HEK293 (cell line): ENCODE measurements around the gene NTN5.

Source experiments
- BCL11A ChIP-seq: fragments of 450-650 bp; formaldehyde crosslinking; IDR thresholded peaks from 2 replicates; pipeline ENCODE4 v1.5.1; 2016; ENCODE audit warnings: low read depth, missing biosample characterization, missing genetic modification characterization
- FEZF1 ChIP-seq: fragments of 450-650 bp; formaldehyde crosslinking; IDR thresholded peaks from 2 replicates; pipeline ENCODE4 v1.5.1; 2016; ENCODE audit warnings: missing biosample characterization, missing genetic modification characterization
- GFI1B ChIP-seq: fragments of 450-650 bp; formaldehyde crosslinking; IDR thresholded peaks from 2 replicates; pipeline ENCODE4 v1.5.1; 2016; ENCODE audit warnings: missing biosample characterization, missing genetic modification characterization
- GLIS1 ChIP-seq: fragments of 450-650 bp; formaldehyde crosslinking; IDR thresholded peaks from 2 replicates; pipeline ENCODE4 v1.5.1; 2016; ENCODE audit warnings: missing biosample characterization, missing genetic modification characterization
- HOXA7 ChIP-seq: sonication (generic); formaldehyde crosslinking; IDR thresholded peaks from 2 replicates; pipeline ENCODE4 v1.8.1; 2022; ENCODE audit warnings: missing genetic modification reagents, borderline replicate concordance
- KLF1 ChIP-seq: fragments of 450-650 bp; formaldehyde crosslinking; IDR thresholded peaks from 2 replicates; pipeline ENCODE4 v1.5.1; 2016; ENCODE audit warnings: missing biosample characterization, missing genetic modification characterization
- KLF10 ChIP-seq: fragments of 450-650 bp; IDR thresholded peaks from 2 replicates; pipeline ENCODE4 v1.5.1; 2018; ENCODE audit warnings: missing biosample characterization, mild to moderate bottlenecking, missing genetic modification characterization
- SETDB1 ChIP-seq: IDR thresholded peaks from one replicate; pipeline ENCODE4 v1.6.1; 2017; ENCODE audit warnings: mild to moderate bottlenecking, low read length, moderate library complexity, mixed read lengths; ENCODE audit not compliant: insufficient read length
- YY2 ChIP-seq: fragments of 450-650 bp; formaldehyde crosslinking; IDR thresholded peaks from 2 replicates; pipeline ENCODE4 v1.5.1; 2016; ENCODE audit warnings: missing biosample characterization, missing genetic modification characterization
- ZBTB1 ChIP-seq: fragments of 450-650 bp; formaldehyde crosslinking; IDR thresholded peaks from 2 replicates; pipeline ENCODE4 v1.5.1; 2016; ENCODE audit warnings: missing biosample characterization, missing genetic modification characterization
- ZBTB7A ChIP-seq: fragments of 450-650 bp; formaldehyde crosslinking; IDR thresholded peaks from 2 replicates; pipeline ENCODE4 v1.5.1; 2016; ENCODE audit warnings: low read depth, missing biosample characterization, missing genetic modification characterization
- ZBTB8A ChIP-seq: fragments of 450-650 bp; formaldehyde crosslinking; IDR thresholded peaks from 2 replicates; pipeline ENCODE4 v1.5.1; 2016; ENCODE audit warnings: missing biosample characterization, missing genetic modification characterization
- ZEB2 ChIP-seq: fragments of 450-650 bp; formaldehyde crosslinking; IDR thresholded peaks from 2 replicates; pipeline ENCODE4 v1.5.1; 2016; ENCODE audit warnings: missing biosample characterization, missing genetic modification characterization
- ZFHX2 ChIP-seq: fragments of 450-650 bp; formaldehyde crosslinking; conservative IDR thresholded peaks from 2 replicates; pipeline ENCODE4 v1.5.1; 2016; ENCODE audit warnings: missing biosample characterization, missing genetic modification characterization
- ZFP37 ChIP-seq: fragments of 450-650 bp; formaldehyde crosslinking; IDR thresholded peaks from 2 replicates; pipeline ENCODE4 v1.5.1; 2016; ENCODE audit warnings: missing biosample characterization, missing genetic modification characterization
- ZNF114 ChIP-seq: fragments of 450-650 bp; formaldehyde crosslinking; IDR thresholded peaks from 2 replicates; pipeline ENCODE4 v1.5.0; 2017; ENCODE audit warnings: missing biosample characterization, missing genetic modification characterization
- ZNF132 ChIP-seq: fragments of 450-650 bp; formaldehyde crosslinking; IDR thresholded peaks from 2 replicates; pipeline ENCODE4 v1.5.1; 2017; ENCODE audit warnings: missing biosample characterization, missing genetic modification characterization, borderline replicate concordance
- ZNF146 ChIP-seq: fragments of 450-650 bp; formaldehyde crosslinking; IDR thresholded peaks from 2 replicates; pipeline ENCODE4 v1.5.1; 2016; ENCODE audit warnings: missing biosample characterization, missing genetic modification characterization
- ZNF211 ChIP-seq: fragments of 450-650 bp; formaldehyde crosslinking; IDR thresholded peaks from 2 replicates; pipeline ENCODE4 v1.5.1; 2016; ENCODE audit warnings: low read depth, missing biosample characterization, missing genetic modification characterization
- ZNF221 ChIP-seq: fragments of 450-650 bp; formaldehyde crosslinking; IDR thresholded peaks from 2 replicates; pipeline ENCODE4 v1.5.1; 2017; ENCODE audit warnings: missing biosample characterization, missing genetic modification characterization, borderline replicate concordance
- ZNF302 ChIP-seq: fragments of 450-650 bp; formaldehyde crosslinking; IDR thresholded peaks from 2 replicates; pipeline ENCODE4 v1.5.1; 2016; ENCODE audit warnings: missing biosample characterization, missing genetic modification characterization, low read depth
- ZNF416 ChIP-seq: fragments of 450-650 bp; formaldehyde crosslinking; IDR thresholded peaks from 2 replicates; pipeline ENCODE4 v1.5.1; 2016; ENCODE audit warnings: missing biosample characterization, missing genetic modification characterization
- ZNF510 ChIP-seq: fragments of 450-650 bp; formaldehyde crosslinking; IDR thresholded peaks from 2 replicates; pipeline ENCODE4 v1.5.1; 2018; ENCODE audit warnings: mild to moderate bottlenecking, missing genetic modification characterization, missing biosample characterization; ENCODE audit not compliant: insufficient replicate concordance
- ZNF521 ChIP-seq: fragments of 450-650 bp; formaldehyde crosslinking; IDR thresholded peaks from 2 replicates; pipeline ENCODE4 v1.5.1; 2017; ENCODE audit warnings: missing biosample characterization, mild to moderate bottlenecking, missing genetic modification characterization
- ZNF621 ChIP-seq: fragments of 450-650 bp; formaldehyde crosslinking; IDR thresholded peaks from 2 replicates; pipeline ENCODE4 v1.5.1; 2017; ENCODE audit warnings: missing biosample characterization, missing genetic modification characterization
- ZNF623 ChIP-seq: fragments of 450-650 bp; formaldehyde crosslinking; IDR thresholded peaks from 2 replicates; pipeline ENCODE4 v1.5.1; 2016; ENCODE audit warnings: missing biosample characterization, missing genetic modification characterization
- ZNF654 ChIP-seq: fragments of 450-650 bp; formaldehyde crosslinking; IDR thresholded peaks from 2 replicates; pipeline ENCODE4 v1.5.1; 2016; ENCODE audit warnings: low read depth, missing biosample characterization, missing genetic modification characterization
- ZNF670 ChIP-seq: fragments of 450-650 bp; formaldehyde crosslinking; IDR thresholded peaks from 2 replicates; pipeline ENCODE4 v1.5.1; 2016; ENCODE audit warnings: missing biosample characterization, missing genetic modification characterization, low read depth
- ZNF830 ChIP-seq: fragments of 450-650 bp; IDR thresholded peaks from 2 replicates; pipeline ENCODE4 v1.5.0; 2018; ENCODE audit warnings: missing biosample characterization, missing genetic modification characterization, low read depth, mild to moderate bottlenecking, moderate library complexity
- ZNF843 ChIP-seq: fragments of 450-650 bp; formaldehyde crosslinking; IDR thresholded peaks from 2 replicates; pipeline ENCODE4 v1.5.1; 2016; ENCODE audit warnings: missing biosample characterization, missing genetic modification characterization
- TF ChIP-seq, protein P1 (sequence below): fragments of 450-650 bp; formaldehyde crosslinking; IDR thresholded peaks from 2 replicates; pipeline ENCODE4 v1.5.1; 2016; ENCODE audit warnings: missing biosample characterization, missing genetic modification characterization, borderline replicate concordance
- TF ChIP-seq, protein P2 (sequence below): fragments of 450-650 bp; formaldehyde crosslinking; IDR thresholded peaks from 2 replicates; pipeline ENCODE4 v1.5.1; 2016; ENCODE audit warnings: missing biosample characterization, missing genetic modification characterization
- TF ChIP-seq, protein P3 (sequence below): fragments of 450-650 bp; formaldehyde crosslinking; IDR thresholded peaks from 2 replicates; pipeline ENCODE4 v1.5.1; 2016; ENCODE audit warnings: missing biosample characterization, missing genetic modification characterization
- TF ChIP-seq, protein P4 (sequence below): fragments of 450-650 bp; formaldehyde crosslinking; IDR thresholded peaks from 2 replicates; pipeline ENCODE4 v1.5.1; 2016; ENCODE audit warnings: missing biosample characterization, missing genetic modification characterization

Gene NTN5

DNA sequence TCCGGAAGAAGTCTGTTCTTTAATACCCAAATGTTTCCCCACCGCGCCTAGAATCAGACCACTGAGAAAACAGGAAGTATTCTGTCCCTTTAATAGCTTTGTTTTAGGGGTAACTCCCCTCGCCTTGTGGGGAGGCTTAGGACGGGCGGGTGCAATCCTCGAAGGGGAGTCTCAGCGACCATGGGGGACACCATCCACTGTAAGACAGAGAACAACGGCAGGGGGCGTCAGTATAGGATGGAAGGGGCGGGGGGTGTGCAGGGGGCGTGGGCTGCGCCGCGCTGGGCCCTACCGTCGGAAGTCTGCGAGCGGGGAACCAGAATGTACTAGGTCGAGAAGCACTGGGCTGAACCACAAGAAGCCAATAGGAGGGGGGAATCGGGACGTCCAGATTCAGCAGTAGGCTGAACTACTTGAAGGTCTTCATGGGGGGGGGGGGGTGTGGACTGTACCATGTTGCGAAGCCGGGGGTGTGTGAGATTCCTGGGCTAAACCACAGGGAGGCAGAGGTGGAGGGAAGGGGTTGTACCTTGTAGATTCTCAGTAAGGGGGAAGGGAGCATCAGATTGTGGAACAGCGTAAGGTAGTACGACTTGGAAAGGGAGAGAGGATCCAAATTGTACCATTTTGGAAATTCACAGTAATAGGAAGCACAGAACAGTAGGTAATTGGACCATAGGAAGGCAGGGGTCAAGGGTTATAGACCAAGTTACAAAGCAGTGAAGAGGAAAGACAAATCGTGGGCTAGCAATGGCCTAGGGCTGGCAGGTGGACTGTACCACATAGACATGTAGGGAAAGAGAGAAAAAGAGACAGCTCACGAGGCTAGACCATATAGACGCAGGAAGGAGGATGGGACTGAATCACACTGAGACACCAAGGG, 34.6 kb downstream of the NTN5 start (continued):
- TF ChIP-seq ZNF416 (tag by site-specific recombination) (no peak), ZFP37 (tag by site-specific recombination) (peak; percentile 55; the same call in 1 of the 2 replicates), ZNF302 (tag by site-specific recombination) (no peak), ZNF114 (tag by site-specific recombination) (no peak), ZBTB8A (tag by site-specific recombination) (no peak), KLF10 (tag by site-specific recombination) (peak; percentile 80), ZNF211 (tag by site-specific recombination) (no peak), BCL11A (peak; percentile 50; the same call in 1 of the 2 replicates), ZFHX2 (tag by site-specific recombination) (peak; percentile 26), YY2 (no peak), ZNF843 (tag by site-specific recombination) (no peak; the same call in 1 of the 2 replicates), KLF1 (no peak), ZNF830 (no peak), ZNF510 (tag by site-specific recombination) (no peak), FEZF1 (no peak), ZBTB1 (tag by site-specific recombination) (no peak), ZNF132 (tag by site-specific recombination) (no peak), ZNF521 (no peak), ZNF670 (no peak), HOXA7 (CRISPR knock-in tag) (no peak), GLIS1 (no peak), ZNF221 (tag by site-specific recombination) (no peak), ZNF146 (no peak), ZNF623 (tag by site-specific recombination) (no peak), GFI1B (0 out of 2 replicates have a peak, but pooled peaks have one; percentile 14), ZNF621 (tag by site-specific recombination) (no peak), ZBTB7A (tag by site-specific recombination) (no peak), ZEB2 (no peak), SETDB1 (no peak), ZNF654 (tag by site-specific recombination) (no peak)
- TF ChIP-seq, protein P1, sequence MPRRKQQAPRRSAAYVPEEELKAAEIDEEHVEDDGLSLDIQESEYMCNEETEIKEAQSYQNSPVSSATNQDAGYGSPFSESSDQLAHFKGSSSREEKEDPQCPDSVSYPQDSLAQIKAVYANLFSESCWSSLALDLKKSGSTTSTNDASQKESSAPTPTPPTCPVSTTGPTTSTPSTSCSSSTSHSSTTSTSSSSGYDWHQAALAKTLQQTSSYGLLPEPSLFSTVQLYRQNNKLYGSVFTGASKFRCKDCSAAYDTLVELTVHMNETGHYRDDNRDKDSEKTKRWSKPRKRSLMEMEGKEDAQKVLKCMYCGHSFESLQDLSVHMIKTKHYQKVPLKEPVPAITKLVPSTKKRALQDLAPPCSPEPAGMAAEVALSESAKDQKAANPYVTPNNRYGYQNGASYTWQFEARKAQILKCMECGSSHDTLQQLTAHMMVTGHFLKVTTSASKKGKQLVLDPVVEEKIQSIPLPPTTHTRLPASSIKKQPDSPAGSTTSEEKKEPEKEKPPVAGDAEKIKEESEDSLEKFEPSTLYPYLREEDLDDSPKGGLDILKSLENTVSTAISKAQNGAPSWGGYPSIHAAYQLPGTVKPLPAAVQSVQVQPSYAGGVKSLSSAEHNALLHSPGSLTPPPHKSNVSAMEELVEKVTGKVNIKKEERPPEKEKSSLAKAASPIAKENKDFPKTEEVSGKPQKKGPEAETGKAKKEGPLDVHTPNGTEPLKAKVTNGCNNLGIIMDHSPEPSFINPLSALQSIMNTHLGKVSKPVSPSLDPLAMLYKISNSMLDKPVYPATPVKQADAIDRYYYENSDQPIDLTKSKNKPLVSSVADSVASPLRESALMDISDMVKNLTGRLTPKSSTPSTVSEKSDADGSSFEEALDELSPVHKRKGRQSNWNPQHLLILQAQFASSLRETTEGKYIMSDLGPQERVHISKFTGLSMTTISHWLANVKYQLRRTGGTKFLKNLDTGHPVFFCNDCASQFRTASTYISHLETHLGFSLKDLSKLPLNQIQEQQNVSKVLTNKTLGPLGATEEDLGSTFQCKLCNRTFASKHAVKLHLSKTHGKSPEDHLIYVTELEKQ (tag by site-specific recombination) = no peak
- TF ChIP-seq, protein P2, sequence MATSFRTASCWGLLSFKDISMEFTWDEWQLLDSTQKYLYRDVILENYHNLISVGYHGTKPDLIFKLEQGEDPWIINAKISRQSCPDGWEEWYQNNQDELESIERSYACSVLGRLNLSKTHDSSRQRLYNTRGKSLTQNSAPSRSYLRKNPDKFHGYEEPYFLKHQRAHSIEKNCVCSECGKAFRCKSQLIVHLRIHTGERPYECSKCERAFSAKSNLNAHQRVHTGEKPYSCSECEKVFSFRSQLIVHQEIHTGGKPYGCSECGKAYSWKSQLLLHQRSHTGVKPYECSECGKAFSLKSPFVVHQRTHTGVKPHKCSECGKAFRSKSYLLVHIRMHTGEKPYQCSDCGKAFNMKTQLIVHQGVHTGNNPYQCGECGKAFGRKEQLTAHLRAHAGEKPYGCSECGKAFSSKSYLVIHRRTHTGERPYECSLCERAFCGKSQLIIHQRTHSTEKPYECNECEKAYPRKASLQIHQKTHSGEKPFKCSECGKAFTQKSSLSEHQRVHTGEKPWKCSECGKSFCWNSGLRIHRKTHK (tag by site-specific recombination) = no peak
- TF ChIP-seq, protein P3, sequence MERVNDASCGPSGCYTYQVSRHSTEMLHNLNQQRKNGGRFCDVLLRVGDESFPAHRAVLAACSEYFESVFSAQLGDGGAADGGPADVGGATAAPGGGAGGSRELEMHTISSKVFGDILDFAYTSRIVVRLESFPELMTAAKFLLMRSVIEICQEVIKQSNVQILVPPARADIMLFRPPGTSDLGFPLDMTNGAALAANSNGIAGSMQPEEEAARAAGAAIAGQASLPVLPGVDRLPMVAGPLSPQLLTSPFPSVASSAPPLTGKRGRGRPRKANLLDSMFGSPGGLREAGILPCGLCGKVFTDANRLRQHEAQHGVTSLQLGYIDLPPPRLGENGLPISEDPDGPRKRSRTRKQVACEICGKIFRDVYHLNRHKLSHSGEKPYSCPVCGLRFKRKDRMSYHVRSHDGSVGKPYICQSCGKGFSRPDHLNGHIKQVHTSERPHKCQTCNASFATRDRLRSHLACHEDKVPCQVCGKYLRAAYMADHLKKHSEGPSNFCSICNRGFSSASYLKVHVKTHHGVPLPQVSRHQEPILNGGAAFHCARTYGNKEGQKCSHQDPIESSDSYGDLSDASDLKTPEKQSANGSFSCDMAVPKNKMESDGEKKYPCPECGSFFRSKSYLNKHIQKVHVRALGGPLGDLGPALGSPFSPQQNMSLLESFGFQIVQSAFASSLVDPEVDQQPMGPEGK (tag by site-specific recombination) = peak; percentile 5; the same call in 1 of the 2 replicates
- TF ChIP-seq, protein P4, sequence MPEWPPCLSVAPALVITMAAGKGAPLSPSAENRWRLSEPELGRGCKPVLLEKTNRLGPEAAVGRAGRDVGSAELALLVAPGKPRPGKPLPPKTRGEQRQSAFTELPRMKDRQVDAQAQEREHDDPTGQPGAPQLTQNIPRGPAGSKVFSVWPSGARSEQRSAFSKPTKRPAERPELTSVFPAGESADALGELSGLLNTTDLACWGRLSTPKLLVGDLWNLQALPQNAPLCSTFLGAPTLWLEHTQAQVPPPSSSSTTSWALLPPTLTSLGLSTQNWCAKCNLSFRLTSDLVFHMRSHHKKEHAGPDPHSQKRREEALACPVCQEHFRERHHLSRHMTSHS = no peak
